GM18873 (cell line): ENCODE results near the gene DGKG.

Experiments used
- ATAC-seq: cut with Tn5 transposase; IDR thresholded peaks from one replicate; pipeline ENCODE4 v1.9.1; 2021; ENCODE audit warnings: mild to moderate bottlenecking, moderate library complexity, moderate number of reproducible peaks; ENCODE audit not compliant: unreplicated experiment, low FRiP score

Gene DGKG

DNA sequence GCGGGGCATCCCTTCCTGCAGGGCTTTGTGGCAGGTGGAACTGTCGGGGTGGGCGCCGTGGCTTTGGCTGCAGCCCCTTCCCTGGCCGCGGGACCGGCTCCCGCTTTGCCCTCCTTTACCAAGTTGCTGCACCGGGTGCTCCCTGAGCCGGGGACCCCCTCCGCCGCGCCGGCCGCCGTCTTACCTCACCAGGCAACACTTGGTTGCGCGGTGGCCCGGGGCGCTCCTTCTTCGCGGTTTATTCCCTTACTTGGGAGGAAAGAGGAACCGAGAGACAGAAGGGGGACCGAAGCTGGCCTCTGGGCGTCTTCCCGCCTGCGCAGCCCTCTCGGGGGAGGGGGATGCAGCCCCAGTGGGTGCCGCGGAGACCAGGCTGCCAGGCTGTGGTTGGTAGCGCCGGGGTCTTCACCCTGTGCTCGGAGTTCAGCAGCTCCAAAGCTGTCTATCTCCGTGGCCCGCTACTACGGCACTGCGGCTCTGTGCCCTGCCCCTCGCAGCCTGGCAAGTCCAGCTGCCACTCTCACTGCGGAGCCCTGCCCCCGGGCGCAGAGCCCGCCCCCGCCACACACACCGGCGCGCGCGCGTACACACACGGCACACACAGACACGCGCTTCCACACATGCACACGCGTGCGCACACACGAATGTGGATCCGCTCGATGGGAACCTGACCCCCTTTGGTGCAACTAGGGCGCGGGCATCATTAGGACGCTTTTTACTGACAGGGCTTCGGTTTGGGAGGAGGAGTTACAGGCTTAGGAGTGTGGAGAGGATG is at the start of gene DGKG:
Gene DGKG, minus strand, starts transcription at position 473 of the 775 bp plus-strand sequence. CDS start 41,775 bp downstream, outside the sequence.
- no peak for ATAC-seq

DNA sequence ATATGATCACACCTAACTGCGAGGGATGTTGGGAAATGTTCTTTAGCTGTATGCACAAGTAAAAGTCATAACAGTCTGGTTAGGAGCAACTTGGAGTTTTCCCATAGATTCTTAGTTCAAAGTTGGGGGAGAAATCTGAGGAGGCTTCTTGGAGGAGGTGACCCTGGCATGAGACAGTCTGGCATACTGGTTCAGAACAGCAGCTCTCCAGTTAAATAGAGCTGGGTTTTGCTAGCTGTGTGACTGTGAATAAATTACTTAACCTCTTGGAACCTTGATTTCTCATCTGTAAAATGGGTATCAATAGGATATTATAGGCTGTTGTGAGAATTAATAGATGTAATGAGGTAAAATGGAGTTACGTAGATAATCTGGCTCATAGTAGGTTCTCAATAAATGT is 49.1 kb upstream of the DGKG start:
- no peak for ATAC-seq

DNA sequence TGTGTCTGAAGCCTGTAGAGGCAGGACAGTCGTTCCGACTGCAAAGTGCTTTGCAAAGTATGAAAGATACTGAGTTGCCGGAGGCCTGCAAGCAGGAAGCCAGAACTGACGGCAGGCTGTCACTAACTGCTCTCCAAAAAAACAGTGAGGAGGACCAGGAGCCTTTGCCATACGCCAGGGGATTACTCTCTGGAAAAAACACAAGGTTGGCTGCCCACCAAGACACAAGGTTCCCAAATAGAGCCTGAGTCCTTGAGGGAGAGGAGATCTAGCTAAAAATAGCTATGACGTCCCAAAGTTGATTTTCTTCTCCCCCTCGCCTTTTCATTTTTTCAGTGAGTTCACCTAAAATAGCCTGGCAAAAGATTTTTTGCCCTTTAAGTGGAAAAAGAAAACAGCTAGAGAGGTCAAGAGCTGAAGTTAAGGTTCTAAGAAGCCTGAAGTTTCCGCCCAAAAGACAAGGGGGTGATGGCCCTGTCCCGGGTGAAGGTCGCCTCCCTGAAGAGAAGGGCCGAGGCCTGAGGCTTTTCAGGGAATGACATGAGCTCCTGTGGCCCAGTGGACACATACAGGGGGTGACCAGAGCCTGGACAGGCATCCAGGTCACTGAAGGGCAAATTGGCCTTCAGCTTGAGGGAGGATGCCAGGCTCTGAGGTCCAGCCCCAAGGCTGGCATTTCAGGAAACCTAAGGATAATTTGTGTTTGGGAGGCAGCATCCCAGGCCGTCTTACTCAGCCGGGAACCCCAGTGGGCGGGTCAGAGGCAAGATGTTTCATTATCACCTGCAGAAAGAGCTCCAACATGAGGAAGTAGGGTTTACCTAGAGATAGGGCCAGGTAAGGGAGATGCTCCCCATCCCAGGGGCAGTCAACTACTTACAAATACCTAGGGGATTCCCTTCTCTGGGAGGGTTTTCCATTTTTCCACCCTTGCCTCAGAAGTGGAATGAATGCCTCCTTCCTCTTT is 44.9 kb upstream of the DGKG start:
- ATAC-seq: no peak

DNA sequence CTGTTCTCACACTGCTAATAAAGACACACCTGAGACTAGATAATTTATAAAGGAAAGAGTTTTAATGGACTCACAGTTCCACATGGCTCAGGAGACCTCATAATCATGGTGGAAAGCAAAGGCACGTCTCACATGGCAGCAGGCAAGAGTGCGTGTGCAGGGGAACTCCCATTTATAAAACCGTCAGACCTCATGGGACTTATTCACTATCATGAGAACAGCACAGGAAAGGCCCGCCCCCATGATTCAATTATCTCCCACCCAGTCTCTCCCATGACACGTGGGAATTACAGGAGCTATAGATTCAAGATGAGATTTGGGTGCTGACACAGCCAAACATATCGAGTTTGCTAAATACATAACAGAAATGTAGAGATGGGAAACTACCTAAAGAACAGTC is 39.5 kb upstream of the DGKG start:
- no peak for ATAC-seq

DNA sequence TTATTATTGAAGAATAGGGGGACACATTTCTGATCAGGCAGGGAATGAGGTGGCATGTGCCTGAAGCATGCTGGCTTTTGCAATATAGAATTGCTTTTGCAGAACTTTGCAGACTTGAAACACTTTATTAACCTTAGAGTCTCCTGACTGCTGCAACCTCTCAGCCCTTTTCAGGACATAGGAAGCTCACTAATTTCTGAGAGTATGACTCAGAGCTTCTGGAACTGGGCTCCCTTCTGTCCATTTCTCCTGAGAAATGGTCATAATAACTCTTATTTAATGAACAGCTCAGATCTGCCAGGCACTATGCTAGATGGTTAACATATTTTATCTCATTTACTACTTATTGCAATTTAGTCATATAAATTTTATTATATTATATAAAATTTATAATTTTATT is 38.6 kb upstream of the DGKG start:
- no peak for ATAC-seq

DNA sequence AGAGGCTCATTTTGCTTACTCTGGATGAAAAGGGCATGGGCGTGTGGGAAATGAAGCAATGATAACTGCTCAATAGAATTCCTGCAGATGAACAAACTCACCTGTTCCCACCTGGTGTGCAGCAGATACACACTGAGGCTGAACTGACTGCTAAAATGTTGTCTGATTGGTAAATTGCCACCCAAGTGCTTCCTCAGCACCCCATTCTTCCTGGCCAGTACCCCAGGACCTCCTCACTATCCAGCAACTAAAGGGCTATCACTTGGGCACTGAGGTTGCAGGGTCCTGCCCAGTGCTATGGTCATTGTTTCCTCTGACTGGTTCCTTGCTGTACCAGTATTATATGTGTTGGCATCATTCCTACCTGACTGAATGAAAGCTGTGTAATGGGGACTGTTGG is 38.0 kb upstream of the DGKG start:
- no peak for ATAC-seq

DNA sequence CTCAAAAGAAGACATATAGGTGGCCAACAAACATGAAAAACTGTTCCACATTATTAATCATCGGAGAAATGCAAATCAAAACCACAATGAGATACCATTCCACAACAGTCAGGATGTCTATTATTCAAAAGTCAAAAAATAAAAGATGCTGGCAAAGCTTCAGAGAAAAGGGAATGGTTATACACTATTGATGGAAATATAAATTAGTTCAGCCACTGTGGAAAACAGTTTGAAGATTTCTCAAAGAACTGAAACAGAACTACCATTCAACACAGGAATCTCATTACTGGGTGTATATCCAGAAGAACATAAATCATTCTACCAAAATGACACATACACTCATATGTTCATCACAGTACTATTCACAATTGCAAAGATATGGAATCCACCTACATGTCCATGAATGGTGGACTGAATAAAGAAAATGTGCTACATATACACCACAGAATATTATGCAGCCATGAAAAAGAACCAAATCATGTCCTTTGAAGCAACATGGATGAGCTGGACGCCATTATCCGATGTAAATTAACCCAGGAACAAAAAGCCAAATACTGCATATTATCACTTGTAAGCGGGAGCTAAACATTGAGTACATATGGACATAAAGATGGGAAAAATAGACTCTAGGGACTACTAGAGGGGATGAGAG is 32.7 kb upstream of the DGKG start:
- ATAC-seq: no peak

DNA sequence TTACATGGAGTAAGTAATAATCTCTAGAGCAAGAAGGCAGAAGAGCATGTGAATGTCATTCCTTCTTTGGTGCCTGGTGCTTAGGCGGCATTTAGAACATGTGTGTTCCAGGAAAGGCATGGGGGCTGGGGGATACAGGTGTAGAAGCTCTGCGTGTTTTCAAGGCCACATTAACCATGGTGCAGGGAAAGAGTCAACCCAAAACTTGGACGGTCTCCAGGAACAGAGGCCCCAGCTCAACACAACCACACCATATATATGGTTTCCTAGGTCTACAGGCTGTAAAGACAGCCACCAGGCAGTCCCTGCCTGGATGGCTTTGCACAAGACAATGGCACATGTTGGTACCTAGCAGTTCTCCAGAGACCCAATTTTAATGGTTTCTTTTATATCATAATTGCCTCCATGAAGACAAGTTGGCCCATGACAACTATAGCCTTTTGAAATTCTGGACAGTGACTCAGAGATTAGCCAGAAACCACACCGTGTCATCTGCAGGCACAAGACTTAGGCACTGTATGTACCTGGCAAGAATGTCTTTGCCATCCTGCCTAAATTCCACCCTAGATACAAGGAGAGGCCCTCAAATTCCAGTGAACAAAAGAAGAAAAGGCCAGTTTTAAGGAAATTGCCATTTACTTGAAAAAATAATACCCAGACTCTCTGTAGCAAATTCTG is 25.0 kb upstream of the DGKG start:
- ATAC-seq: no peak

DNA sequence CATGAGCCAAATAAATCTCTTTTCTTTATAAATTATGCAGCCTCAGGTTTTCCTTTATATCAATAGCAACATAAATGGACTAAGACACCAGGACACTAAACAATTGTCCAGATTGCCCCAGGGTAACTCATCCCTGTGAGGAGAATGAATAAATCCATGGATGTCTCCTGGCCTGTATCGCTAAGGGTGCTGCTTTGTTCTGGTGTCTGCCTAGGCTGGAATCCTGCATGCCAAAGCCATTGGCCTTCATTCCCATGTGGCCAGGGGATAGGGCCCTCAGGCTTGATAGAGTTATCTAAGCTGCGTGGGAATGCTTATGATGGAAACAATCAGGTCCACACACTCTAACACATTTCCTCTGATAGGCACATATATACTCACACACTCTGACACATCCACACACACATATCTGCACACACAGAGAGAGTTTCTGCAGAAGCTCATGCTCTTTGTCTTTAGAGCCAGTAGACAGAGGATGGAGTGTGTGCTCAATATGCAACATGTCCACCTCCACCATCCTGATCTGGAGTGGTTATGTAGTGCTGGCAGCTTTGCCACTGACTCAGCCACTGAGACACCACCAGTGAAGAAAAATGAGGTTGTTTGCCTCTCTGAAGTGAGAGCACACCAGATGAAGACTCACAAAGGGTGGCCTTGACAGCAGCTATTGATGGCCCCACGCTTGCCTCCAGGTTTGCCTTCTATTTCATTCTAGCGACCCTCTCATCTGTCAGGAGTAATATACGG is 24.0 kb upstream of the DGKG start:
- no peak for ATAC-seq

DNA sequence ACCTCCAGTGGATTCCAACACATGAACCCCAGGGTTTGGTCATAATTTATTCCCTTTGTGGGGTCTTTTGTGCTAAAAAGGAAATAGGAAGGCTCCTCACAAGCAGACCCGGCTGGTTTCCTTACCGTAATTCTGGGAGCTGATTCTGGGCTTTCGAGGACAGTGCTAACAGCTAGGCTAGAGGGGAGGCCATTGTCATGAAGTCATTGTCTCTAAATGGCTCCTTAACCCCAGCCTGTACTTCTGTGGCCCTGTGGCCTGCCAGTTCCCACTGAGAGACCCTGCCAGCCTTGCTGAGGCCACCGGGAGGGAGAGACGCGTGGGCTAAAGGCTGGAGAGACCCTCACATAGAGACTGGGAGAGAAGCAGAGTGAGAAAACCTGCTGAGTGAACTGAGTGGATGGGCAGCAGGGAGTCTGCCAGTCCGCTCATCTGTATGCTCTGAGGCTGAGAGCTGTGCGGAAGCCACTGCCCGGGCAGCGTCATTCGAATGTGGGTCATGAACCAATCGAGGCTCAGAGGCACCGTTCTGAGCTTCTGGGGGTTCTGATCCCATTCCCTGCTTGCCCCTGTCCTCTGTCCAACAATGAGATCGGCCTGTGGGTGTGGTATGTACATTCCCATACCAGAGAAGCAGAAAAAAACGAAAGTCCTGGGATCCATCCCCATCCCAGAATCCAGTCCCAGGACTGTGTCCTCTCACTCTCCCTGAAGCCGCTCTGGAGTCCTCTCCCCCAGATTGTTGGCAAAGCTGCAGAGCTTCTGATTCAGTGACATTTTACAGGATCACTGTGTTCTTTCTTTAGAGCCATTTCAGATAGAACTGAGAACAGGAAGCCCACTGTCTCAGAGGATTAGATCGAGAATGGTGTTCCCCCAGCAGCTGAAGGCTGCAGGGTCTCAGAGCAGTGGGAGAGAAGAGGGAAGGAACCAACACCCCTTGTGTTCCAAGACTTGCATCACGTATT is 21.3 kb upstream of the DGKG start:
- ATAC-seq: no peak

DNA sequence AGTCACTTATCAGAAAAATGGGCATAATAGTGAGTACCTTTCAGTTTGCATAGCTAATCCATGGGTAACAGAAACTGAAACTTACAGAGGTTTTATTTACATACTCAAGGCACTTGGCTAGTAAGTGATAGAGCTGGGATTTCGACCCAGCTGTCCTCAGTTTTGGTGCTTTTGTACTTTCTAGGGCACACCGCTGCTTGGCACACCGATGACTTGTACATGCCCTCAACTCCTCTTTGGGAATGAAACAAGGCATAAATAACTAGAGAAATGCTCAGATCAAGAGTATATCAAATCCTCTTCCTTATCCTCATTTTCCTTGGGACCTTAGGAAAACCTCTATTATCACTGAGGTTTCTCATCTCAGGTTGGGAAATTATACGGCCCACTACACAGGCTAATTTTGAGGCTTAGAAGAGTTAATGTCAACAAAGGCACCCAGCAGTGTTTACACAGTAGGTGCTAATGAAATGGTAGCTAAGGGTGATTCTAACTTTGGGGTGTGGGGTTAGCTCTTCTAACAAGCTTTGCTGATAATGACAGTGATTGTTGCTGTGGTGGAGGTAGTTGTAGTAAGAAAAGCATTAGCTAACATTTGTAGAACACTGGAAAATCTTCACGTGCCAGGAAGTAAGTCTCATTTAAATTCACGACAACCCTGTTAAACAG is 20.3 kb upstream of the DGKG start:
- no peak for ATAC-seq

DNA sequence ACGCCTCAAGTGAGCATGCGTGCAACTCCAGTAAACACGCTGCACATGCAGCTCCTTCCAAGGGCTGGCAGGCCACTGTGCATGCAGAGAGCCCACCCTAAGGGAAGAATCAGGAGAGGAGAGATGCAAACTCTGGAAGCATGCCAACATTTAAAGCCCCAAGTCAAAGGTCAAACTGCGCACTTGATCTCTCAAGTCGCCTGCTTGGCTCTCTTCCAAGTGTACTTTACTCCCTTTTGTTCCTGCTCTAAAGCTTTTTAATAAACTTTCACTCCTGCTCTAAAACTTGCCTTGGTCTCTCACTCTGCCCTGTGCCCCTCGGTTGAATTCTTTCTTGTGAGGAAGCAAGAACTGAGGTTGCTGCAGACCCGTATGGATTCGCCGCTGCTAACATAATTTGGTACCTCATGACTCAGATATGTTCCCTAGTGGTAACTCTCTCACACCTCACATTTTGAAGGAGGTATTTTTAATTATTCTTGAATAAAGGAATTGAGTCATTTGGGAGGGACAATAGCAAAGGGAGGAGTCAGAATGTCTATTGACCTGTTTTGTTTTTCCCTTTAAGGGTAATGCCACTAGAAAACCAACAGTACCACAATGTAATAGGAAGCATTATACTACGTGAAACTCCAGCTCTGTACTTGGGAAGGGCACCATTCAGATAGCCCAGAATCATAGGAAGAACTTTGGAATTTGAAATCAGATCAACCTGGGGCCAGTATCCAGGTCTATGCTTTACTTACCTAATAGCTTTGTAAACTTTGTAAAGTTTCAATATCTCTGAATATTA is 19.6 kb upstream of the DGKG start:
- no peak for ATAC-seq

DNA sequence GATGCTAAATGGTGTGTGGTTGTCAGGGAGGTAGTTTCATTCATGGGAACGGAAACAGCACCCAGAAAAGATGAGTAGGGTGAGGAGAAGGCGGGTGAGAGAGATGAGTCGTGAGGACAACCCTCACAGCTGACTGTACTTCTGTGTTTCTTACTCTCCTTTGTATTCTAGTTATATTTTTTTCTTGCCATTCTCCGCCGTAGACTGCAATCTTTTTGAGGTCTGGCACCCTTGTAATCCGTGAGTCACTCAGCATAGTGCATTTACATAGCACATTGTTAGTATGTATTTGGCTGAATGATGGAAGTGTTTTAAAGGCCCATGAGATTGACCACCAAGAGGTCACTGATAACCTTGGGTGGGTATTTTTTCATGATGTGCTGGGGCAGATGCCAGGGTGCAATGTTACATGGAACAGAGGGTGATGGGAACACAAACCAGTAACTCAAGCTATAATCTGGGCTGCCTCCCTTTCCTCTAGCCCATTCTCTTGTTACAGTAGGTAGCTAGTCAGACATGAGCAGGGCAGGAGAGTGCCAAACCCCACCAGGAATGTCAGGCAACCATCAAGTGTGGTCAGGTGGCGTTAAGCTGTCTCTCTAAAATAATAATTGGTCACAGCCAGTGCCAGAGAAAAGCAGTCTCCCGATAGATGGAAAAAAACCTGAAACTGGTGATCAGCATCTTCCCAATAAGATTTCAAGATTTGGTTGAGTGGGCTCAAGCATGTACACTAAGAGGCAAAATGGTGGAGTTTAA is 18.8 kb upstream of the DGKG start:
- no peak for ATAC-seq

DNA sequence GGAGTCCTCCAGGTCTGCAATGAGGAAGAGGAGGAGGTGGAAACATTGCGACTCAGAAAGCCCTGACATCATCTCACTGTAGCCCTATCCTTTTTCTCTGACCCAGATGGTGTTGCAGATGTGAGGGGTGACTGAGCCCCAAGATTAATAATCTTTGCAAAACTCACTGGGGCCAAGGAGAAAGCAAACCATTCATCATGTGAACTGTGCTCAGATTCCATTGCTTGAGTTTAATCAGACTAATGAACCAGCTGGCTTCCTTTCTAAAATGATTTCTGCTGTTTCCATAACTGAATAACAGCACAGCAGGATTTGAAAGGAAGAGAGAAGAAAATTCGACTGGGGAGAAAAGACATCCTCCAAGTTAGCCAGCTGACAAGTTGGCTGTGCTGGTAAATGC is 13.4 kb upstream of the DGKG start:
- ATAC-seq: no peak

DNA sequence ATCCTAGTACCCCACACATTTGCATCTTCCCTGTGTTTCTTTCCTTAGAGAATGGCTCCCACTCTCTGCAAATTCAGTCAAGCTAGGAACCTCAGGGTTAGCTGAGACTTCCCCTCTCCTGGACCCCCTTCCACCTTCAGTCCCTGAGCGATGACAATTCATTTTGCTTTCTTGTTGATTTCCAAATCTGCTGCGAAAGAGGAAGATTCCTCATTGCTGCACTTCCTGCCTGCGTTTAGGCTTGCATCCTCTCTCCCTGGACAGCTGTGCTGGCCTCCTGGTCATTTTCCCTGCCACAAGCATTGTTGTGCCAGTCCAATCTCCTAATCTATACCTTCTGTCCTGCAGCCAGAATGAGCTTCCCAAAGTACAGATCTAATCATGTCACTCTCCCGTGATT is 12.3 kb upstream of the DGKG start:
- no peak for ATAC-seq

DNA sequence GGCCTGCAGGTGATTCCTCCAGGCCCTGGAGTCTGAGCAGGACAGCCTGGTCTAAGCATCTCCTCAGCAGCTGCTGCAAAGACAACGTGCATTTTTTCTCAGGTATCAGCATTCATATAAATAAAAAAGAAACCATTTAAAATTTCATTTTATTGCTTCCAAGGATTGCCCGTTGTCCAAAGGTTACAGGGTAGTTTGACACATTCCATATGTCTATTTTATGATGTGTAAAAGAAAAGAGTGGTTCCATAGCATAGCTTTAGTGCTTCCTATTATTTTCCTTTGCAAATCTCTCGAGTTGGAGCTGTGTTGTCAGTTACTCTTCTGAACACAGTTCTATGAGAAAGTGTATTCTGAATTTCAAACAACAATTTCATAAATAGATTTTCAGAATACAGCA is 7.2 kb upstream of the DGKG start:
- ATAC-seq: no peak

DNA sequence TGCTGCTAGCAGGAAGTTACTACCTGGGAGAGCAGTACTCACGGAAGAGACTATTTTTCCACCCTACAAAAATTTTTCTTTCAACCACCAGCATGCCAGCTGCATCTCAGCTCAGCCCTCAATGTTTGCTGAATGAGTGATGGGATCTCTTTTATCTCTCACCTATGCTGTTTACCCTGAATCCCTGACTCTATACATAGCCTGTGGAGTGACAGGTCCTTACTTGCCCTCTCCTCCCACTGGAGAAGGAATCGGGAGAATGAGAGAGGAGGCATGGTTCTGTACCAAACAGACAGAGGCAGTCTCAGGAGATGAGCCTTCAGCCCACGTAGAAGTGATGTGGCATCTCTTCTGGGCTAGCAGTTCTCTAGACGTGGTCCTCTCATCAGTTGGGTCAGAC is 6.7 kb upstream of the DGKG start:
- ATAC-seq: no peak
